ENCODE data around the gene ADISSP. TPM values are rescaled to one million over a fixed set of nuclear protein-coding genes. Genes with fewer than 3 reads are reported as not detected.

ADISSP gene
- total and polyA plus RNA-seq, 2 of the 8 experiments (the other 6 are each of a cell fraction or from before 2014, with no cell fraction given), result 111 to 141 TPM

- TF ChIP-seq CBX8 (IDR thresholded peaks at IDR 0.05; ENCODE audit: borderline replicate concordance, low read depth, low read length) (no peak), HDAC6 (IDR thresholded peaks at IDR 0.05; ENCODE audit: low read depth, low read length) (no peak), BACH1 (IDR thresholded peaks at IDR 0.05; ENCODE audit: low read length) (no peak), TAF1 (IDR thresholded peaks at IDR 0.05; ENCODE audit: low read depth, low read length) (no peak)
- TF ChIP-seq, protein P1, sequence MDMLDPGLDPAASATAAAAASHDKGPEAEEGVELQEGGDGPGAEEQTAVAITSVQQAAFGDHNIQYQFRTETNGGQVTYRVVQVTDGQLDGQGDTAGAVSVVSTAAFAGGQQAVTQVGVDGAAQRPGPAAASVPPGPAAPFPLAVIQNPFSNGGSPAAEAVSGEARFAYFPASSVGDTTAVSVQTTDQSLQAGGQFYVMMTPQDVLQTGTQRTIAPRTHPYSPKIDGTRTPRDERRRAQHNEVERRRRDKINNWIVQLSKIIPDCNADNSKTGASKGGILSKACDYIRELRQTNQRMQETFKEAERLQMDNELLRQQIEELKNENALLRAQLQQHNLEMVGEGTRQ (IDR thresholded peaks at IDR 0.05; ENCODE audit: low read length), result no peak
Observed at GRCh38 chr20:3804254-3804751, 36.8 kb upstream of the ADISSP start (continued).
